ENCODE results near the gene KCNV2. TPM values are rescaled to one million over a fixed set of nuclear protein-coding genes. Genes with fewer than 3 reads are reported as not detected.
"Not testable (repeated sequence)": the region's sequence is repeated elsewhere in the genome, so short reads cannot be mapped to it uniquely, and the experiment has no call there.

KCNV2 gene
- total RNA-seq, 4 donors from 2014 or later = not detected

DNA sequence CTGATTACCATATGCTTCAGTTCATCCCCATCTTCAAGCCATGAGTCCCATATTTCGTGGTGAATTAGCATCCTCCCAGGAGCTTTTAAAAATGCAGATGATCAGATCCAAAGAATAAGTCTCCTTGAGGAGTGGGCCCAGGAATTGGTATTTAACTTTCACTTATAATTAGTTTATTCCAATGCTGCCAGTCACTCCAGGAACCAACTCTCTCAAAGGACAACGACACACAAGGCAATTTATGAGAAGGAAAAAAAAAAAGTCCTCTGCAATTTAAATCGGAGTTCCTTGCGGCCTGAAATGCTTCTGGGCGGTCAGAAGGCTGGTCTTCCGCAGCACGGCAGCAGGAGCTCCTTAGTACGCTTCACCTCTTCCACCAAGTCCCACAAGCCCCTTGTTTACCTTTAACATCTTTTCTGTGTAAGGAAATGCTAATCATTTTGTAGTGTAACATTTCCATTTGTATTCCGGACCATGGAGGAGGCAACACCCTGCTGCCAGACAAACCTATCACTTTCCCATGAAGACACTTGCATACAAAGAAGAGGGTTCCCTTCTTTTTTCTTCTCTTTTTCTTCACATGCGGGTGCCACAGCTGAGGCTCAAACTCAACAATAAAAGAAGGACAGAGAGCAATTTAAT, 16.3 kb upstream of the KCNV2 start:
- WGBS = 79% methylated on average over 10 of the region's 10 CpGs
- Histone ChIP-seq H3K27me3 (no peaks in the 10 kb centered on the region), H3K4me3 (no peak overlapping the region), H3K4me1 (no peaks in the 10 kb centered on the region), H3K9me3 (no peaks in the 10 kb centered on the region), H3K36me3 (no peaks in the 10 kb centered on the region), H3K27ac (no peak overlapping the region)
- TF ChIP-seq POLR2A (IDR thresholded peaks at IDR 0.05) (no peak), POLR2AphosphoS5 (IDR thresholded peaks at IDR 0.05) (no peak), EP300 (IDR thresholded peaks at IDR 0.05) (no peak)
- TF ChIP-seq, protein P1, sequence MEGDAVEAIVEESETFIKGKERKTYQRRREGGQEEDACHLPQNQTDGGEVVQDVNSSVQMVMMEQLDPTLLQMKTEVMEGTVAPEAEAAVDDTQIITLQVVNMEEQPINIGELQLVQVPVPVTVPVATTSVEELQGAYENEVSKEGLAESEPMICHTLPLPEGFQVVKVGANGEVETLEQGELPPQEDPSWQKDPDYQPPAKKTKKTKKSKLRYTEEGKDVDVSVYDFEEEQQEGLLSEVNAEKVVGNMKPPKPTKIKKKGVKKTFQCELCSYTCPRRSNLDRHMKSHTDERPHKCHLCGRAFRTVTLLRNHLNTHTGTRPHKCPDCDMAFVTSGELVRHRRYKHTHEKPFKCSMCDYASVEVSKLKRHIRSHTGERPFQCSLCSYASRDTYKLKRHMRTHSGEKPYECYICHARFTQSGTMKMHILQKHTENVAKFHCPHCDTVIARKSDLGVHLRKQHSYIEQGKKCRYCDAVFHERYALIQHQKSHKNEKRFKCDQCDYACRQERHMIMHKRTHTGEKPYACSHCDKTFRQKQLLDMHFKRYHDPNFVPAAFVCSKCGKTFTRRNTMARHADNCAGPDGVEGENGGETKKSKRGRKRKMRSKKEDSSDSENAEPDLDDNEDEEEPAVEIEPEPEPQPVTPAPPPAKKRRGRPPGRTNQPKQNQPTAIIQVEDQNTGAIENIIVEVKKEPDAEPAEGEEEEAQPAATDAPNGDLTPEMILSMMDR (IDR thresholded peaks at IDR 0.05) = no peak
- no peak for DNase-seq (ENCODE audit: low spot score in 2 of 2)

DNA sequence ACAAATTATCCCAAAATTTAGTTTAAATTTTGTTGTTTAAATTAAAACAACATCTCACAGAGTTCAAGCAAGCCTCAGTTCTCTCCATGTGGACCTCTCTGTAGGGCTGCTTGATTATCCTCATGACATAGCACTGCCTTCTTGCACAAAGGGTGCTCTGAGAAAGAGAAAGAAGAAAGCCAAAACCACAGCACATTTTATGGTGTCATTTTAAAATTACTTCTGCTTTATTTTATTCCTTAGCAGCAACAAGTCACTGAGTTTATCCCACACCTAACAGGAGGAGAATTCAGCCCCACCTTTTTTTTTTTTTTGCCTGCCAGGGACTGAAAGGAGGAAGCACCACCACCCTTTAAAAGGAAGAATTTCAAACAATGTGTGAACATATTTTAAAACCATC, 12.8 kb upstream of the KCNV2 start:
- TF ChIP-seq POLR2AphosphoS5 (IDR thresholded peaks at IDR 0.05) (no peak), EP300 (IDR thresholded peaks at IDR 0.05) (no peak), POLR2A (IDR thresholded peaks at IDR 0.05) (no peak)
- TF ChIP-seq, protein P1 (IDR thresholded peaks at IDR 0.05) = no peak
- H3K36me3 ChIP-seq = no peaks in the 10 kb centered on the region
- no peak overlapping the region for H3K27ac ChIP-seq
- H3K4me3 ChIP-seq = no peak overlapping the region
- no peak for DNase-seq (ENCODE audit: low spot score in 2 of 2)
- H3K27me3 ChIP-seq = no peaks in the 10 kb centered on the region
- no peaks in the 10 kb centered on the region for H3K4me1 ChIP-seq
- no peaks in the 10 kb centered on the region for H3K9me3 ChIP-seq

DNA sequence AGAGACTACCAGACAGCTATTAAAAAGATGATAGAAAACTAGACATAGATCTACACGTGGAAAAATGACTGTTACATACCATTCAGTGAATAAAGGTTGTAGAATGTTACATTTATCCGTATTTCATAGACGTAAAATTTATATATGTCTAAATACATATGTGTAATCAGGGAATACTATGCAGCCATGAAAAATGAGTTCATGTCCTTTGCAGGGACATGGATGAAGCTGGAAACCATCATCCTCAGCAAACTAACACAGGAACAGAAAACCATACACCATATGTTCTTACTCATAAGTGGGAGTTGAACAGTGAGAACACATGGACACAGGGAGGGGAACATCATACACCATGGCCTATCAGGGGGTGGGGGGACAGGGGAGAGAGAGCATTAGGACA, 10.1 kb upstream of the KCNV2 start:
- not testable (repeated sequence) for H3K36me3 ChIP-seq
- 94% methylated on average over 3 of the region's 3 CpGs for WGBS

DNA sequence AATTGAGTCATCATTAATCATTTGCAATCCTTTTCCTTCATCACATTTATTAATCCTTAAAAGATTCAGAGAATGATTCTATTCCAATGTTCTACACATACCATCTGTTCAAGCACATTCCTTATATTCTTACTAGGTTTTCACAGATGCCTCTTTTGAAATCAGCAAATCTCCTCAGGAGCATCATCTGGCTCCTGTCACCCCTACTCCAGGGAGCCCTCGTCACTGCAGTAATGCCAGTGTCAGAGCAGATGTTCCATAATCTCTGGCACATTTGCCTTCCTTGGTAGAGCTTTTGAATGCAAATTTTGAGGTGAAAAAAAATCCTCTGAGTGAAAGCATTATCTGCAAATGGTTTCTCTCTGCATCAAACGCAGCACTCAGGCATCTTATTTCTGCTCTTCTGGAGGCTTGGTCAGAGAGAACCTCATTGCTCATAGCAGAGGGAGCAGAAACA, 7.6 kb upstream of the KCNV2 start:
- no peaks in the 10 kb centered on the region for H3K4me1 ChIP-seq
- no peaks in the 10 kb centered on the region for H3K36me3 ChIP-seq
- H3K4me3 ChIP-seq = no peak overlapping the region
- 68% methylated on average over 2 of the region's 2 CpGs for whole genome bisulfite sequencing
- TF ChIP-seq POLR2A (IDR thresholded peaks at IDR 0.05) (no peak), EP300 (IDR thresholded peaks at IDR 0.05) (no peak), POLR2AphosphoS5 (IDR thresholded peaks at IDR 0.05) (no peak)
- TF ChIP-seq, protein P1 (IDR thresholded peaks at IDR 0.05) = no peak
- DNase-seq (ENCODE audit: low spot score in 2 of 2) = no peak
- H3K27me3 ChIP-seq = no peaks in the 10 kb centered on the region
- no peaks in the 10 kb centered on the region for H3K9me3 ChIP-seq
- no peak overlapping the region for H3K27ac ChIP-seq

More for the DNA sequence above, 10.1 kb upstream of the KCNV2 start:
- H3K27ac ChIP-seq; DNase-seq (ENCODE audit: low spot score in 2 of 2); H3K4me1 ChIP-seq; H3K27me3 ChIP-seq; H3K9me3 ChIP-seq; H3K4me3 ChIP-seq: not testable (repeated sequence)

DNA sequence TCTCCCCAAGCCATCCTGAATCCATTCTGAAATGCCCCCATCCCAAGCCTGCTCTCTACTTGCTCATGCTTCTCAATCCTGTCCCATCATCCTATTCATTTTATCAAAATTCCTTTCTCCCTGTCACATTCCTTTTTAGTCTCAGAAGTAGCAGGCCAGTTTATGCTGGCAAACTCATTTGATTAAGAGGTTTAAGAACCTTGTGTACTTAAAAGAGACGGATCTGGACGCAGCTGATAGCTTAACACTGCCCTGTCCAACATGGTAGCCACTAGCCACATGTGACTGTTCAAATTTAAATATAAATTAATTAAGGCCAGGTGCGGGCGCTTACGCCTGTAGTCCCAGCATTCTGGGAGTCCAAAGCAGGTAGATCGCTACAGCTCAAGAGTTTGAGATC, 5.6 kb upstream of the KCNV2 start:
- WGBS = 95% methylated on average over 6 of the region's 6 CpGs
- H3K9me3 ChIP-seq = no peaks in the 10 kb centered on the region
- H3K36me3 ChIP-seq = no peaks in the 10 kb centered on the region
- H3K27me3 ChIP-seq = no peaks in the 10 kb centered on the region
- no peak overlapping the region for H3K4me3 ChIP-seq
- no peak for DNase-seq (ENCODE audit: low spot score in 2 of 2)
- H3K27ac ChIP-seq = no peak overlapping the region
- H3K4me1 ChIP-seq = no peaks in the 10 kb centered on the region
- TF ChIP-seq EP300 (IDR thresholded peaks at IDR 0.05) = no peak
- TF ChIP-seq, protein P1 (IDR thresholded peaks at IDR 0.05) = no peak
- TF ChIP-seq POLR2AphosphoS5 (IDR thresholded peaks at IDR 0.05) = no peak
- no peak for TF ChIP-seq POLR2A (IDR thresholded peaks at IDR 0.05)
